Body of pancreas (tissue), 4 donors: Measurements from ENCODE around the gene MUC6. TPM values are rescaled to one million over a fixed set of nuclear protein-coding genes. Genes with fewer than 3 reads are reported as not detected.

Experiments
- ATAC-seq: fragments of 150-250 bp; one replicate; pipeline ENCODE4 v1.9.1; 2016
- DNase-seq, 4 donors: peaks; one replicate each; pipeline ENCODE4 v3.0.0-alpha.2; 2019
- H3K27ac ChIP-seq, 4 donors: fragments of 200-600 bp; sonication (generic); 1 replicate in 3 of 4; 2 replicates in 1 of 4; pipeline versions ENCODE4 v1.5.1 to v1.6.1; 2016 to 2019; ENCODE audit warnings: mild to moderate bottlenecking in 1 of 4, mixed read lengths in 1 of 4, moderate library complexity in 1 of 4
- H3K27me3 ChIP-seq, 2 donors: fragments of 200-600 bp; sonication (generic); one replicate each; pipeline ENCODE4 v1.6.0; 2016; ENCODE audit warnings: mild to moderate bottlenecking in 1 of 2
- H3K36me3 ChIP-seq, 2 donors: fragments of 200-600 bp; sonication (generic); replicated peaks in 1 of 2; 2 replicates each; pipeline ENCODE4 v1.5.1; 2016; ENCODE audit warnings: low read depth in 2 of 2; ENCODE audit not compliant: insufficient read depth in 1 of 2
- H3K4me1 ChIP-seq: fragments of 200-600 bp; sonication (generic); one replicate; pipeline ENCODE4 v1.6.0; 2016
- H3K4me3 ChIP-seq, 2 donors: fragments of 200-600 bp; sonication (generic); 1 replicate in 1 of 2; 2 replicates in 1 of 2; pipeline ENCODE4 v1.5.1; 2016 to 2019
- H3K9me3 ChIP-seq, 3 donors: fragments of 200-600 bp; sonication (generic); 1 replicate in 2 of 3; 2 replicates in 1 of 3; pipeline ENCODE4 v1.5.1; 2016
- POLR2A ChIP-seq, 3 donors: fragments of 450-650 bp; IDR thresholded peaks; one replicate each; pipeline ENCODE4 v1.6.1; 2016; ENCODE audit warnings: antibody characterized with exemption in 3 of 3, mild to moderate bottlenecking in 2 of 3
- WGBS, 2 donors: methylation state at CpG; one replicate each; pipeline ENCODE4 v1.1.5; 2017; 5-methylcytosine and 5-hydroxymethylcytosine counted together
- intact Hi-C: fragments of 100-400 bp; cut with DNase I; formaldehyde crosslinking; loops from one replicate; pipeline ENCODE4 v1.15.1; 2023
- total RNA-seq, 2 donors: library from RNA; depleted of rRNA; stranded (reverse); fragments of >200 nt; gene quantifications; one replicate each; pipeline ENCODE4 v1.1.0, GENCODE V29; 2016
- TF ChIP-seq, protein P1 (sequence below), 7 experiments: fragments of 450-650 bp in 4 of 7; fragments of 200-600 bp in 3 of 7; sonication (generic) in 3 of 7; IDR thresholded peaks; one replicate each; pipeline ENCODE4 v1.5.1; 2016 to 2019; ENCODE audit warnings: antibody characterized with exemption in 7 of 7

The MUC6 gene
- total RNA-seq, 2 donors from 2014 or later = 101 to 194 TPM

DNA sequence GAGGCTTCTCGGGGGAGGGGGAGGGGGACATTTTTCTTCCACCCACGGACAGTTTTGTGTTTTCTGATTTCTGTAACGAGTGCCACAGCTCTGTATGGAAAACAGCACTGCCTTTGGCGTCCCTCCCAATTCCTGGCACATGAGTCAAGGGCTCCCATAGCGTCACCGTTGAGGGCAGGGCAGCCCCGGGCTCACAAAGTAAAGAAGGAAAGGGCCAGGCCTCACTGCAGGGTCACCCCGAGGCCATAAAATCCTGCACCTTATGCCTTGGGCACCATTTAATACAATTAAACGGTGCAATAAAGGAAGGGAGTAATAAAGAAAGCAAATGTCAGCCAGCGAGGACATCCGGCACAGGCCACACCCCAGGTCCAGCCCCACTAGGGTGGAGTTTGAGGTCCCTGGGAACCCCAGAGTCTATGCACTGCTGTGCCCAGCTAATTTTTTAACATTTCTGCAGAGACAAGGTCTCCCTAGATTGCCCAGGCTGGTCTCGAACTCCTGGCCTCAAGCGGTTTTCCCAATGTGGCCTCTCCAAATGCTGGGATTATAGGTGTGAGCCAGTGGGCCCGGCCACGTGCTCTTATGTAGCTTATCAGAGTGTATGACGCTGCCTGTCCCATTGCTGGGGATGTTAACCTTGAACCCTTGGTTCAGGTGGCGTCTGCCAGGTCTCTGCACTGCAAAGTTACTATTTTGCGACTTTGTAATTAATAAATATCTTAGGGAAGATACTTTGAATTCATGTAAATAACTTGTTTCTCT, 24.5 kb upstream of the MUC6 start:
- WGBS, 2 donors = 68 to 70% methylated on average over 17 to 18 of the region's 18 CpGs
- peak; percentile 29 for ATAC-seq
- H3K4me3 ChIP-seq = no peak overlapping the region
- intact Hi-C loops = no loop called here
- no peaks in the 10 kb centered on the region for H3K4me1 ChIP-seq
- peak in 3 of 4 donors; percentile 18 to 53 (median 35) for DNase-seq
- TF ChIP-seq, protein P1, sequence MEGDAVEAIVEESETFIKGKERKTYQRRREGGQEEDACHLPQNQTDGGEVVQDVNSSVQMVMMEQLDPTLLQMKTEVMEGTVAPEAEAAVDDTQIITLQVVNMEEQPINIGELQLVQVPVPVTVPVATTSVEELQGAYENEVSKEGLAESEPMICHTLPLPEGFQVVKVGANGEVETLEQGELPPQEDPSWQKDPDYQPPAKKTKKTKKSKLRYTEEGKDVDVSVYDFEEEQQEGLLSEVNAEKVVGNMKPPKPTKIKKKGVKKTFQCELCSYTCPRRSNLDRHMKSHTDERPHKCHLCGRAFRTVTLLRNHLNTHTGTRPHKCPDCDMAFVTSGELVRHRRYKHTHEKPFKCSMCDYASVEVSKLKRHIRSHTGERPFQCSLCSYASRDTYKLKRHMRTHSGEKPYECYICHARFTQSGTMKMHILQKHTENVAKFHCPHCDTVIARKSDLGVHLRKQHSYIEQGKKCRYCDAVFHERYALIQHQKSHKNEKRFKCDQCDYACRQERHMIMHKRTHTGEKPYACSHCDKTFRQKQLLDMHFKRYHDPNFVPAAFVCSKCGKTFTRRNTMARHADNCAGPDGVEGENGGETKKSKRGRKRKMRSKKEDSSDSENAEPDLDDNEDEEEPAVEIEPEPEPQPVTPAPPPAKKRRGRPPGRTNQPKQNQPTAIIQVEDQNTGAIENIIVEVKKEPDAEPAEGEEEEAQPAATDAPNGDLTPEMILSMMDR (IDR thresholded peaks at IDR 0.05) = no peak
- TF ChIP-seq POLR2A (IDR thresholded peaks at IDR 0.05) = no peak
- H3K9me3 ChIP-seq = no peaks in the 10 kb centered on the region
- H3K27me3 ChIP-seq = no peaks in the 10 kb centered on the region
- H3K27ac ChIP-seq = no peak overlapping the region
- no peaks in the 10 kb centered on the region for H3K36me3 ChIP-seq

DNA sequence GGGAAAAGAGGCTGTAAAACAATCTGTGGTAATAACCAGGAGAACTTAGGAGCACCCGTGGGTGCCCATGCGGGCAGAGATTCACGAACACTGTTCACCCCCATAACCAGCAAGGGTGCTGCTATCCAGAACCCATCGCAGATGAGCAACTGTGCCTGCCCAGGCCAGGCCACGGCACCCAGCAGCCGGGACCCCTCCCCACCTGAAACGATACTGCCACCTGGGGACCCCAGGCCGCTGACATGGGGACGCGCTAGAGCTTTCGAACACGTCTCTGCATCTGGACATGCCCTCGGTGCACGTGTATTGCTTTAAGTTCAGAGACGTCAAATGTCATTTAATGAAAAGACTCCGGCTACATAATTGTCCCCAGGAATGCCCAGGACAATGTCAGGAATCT, 23.9 kb upstream of the MUC6 start:
- 74 to 82% methylated on average over 16 of the region's 16 CpGs for WGBS, 2 donors
- no peaks in the 10 kb centered on the region for H3K36me3 ChIP-seq
- DNase-seq = peak in 1 of 4 donors; percentile 10
- H3K4me3 ChIP-seq = no peak overlapping the region
- TF ChIP-seq POLR2A (IDR thresholded peaks at IDR 0.05) = no peak
- TF ChIP-seq, protein P1 (IDR thresholded peaks at IDR 0.05) = no peak
- H3K27ac ChIP-seq = no peak overlapping the region
- H3K27me3 ChIP-seq = no peaks in the 10 kb centered on the region
- no peak for ATAC-seq
- intact Hi-C loops = no loop called here
- H3K9me3 ChIP-seq = no peaks in the 10 kb centered on the region
- no peaks in the 10 kb centered on the region for H3K4me1 ChIP-seq

DNA sequence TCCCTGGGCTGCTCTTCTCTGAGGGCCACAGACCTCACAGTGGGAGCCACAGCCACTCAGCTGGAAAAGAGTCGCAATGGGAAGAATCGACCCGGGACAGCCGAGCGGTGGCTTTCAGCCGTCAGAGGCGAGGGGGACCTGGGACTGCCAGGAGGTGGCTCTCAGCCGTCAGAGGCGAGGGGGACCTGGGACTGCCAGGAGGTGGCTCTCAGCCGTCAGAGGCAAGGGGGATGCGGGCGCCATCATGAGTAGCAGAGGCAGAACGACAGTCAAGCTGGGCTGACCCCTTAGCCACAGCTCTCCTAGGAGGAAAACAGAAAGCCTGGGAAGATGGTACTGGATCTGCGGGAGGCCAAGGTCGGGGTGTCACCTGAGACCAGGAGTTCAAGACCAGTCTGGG, 23.2 kb upstream of the MUC6 start:
- ATAC-seq (no peak), DNase-seq (peak in 1 of 4 donors; percentile 7)
- H3K4me3 ChIP-seq = no peak overlapping the region
- no peaks in the 10 kb centered on the region for H3K36me3 ChIP-seq
- H3K9me3 ChIP-seq = no peaks in the 10 kb centered on the region
- 66 to 68% methylated on average over 12 to 15 of the region's 15 CpGs for whole genome bisulfite sequencing, 2 donors
- no peak overlapping the region for H3K27ac ChIP-seq
- H3K27me3 ChIP-seq = no peaks in the 10 kb centered on the region
- TF ChIP-seq, protein P1 (IDR thresholded peaks at IDR 0.05) = no peak
- no peak for TF ChIP-seq POLR2A (IDR thresholded peaks at IDR 0.05)
- no peaks in the 10 kb centered on the region for H3K4me1 ChIP-seq
- intact Hi-C loops = no loop called here

DNA sequence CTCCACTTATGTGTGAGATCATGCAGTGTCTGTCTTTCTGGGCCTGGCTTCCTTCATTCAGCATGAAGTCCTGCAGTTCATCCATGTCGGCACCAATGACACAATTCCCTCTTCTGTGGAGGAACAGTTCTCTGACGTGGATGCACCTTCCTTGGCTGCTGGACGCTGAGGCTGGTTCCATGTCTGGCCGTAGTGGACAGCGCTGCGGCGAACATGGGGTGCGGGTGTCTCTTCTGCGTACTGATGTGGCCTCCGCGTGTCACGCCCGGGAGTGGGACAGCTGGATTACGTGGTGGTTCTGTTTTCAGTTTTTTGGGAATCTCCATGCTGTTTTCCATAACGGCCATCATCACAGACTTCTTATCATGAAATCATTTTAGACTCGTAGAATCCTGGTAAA, 21.3 kb upstream of the MUC6 start:
- no peak overlapping the region for H3K27ac ChIP-seq

More for the DNA sequence above, 21.3 kb upstream of the MUC6 start:
- Histone ChIP-seq H3K4me1 (no peaks in the 10 kb centered on the region), H3K27me3 (no peaks in the 10 kb centered on the region), H3K36me3 (no peaks in the 10 kb centered on the region), H3K4me3 (no peak overlapping the region), H3K9me3 (no peaks in the 10 kb centered on the region)
- WGBS, 2 donors = 79 to 87% methylated on average over 16 of the region's 16 CpGs
- intact Hi-C loops = no loop called here
- no peak for TF ChIP-seq POLR2A (IDR thresholded peaks at IDR 0.05)
- TF ChIP-seq, protein P1 (IDR thresholded peaks at IDR 0.05) = no peak
- ATAC-seq (no peak), DNase-seq (no peak)
